VCaP (cell line): ENCODE results near the gene CPNE4.

Experiments used
- H3K27ac ChIP-seq: fragments of 450-650 bp; 2 replicates; pipeline ENCODE4 v1.5.1; 2017
- TF ChIP-seq, protein P1 (sequence below): fragments of 450-650 bp; conservative IDR thresholded peaks from 2 replicates; pipeline ENCODE4 v1.5.1; 2017; ENCODE audit warnings: mild to moderate bottlenecking, moderate library complexity

Gene CPNE4

DNA sequence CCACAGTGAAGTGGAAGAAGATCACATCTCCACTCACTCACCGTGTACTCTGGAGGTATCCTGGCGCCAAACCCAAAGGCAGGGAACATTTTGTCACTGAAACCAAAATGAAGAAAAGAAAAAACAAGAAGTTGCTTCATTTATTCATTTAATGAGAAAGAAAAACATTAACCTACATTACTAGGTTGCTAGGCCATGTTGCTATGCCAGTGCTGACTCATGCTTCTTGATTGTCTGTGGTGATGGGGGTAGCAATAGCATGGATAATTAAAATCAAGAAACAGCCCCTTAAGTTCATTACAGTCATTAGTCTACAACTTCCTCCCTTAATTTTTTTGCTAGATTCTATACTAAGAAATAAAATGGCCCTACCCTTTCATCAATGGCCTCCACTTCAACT is 479.4 kb downstream of the CPNE4 start:
- TF ChIP-seq, protein P1, sequence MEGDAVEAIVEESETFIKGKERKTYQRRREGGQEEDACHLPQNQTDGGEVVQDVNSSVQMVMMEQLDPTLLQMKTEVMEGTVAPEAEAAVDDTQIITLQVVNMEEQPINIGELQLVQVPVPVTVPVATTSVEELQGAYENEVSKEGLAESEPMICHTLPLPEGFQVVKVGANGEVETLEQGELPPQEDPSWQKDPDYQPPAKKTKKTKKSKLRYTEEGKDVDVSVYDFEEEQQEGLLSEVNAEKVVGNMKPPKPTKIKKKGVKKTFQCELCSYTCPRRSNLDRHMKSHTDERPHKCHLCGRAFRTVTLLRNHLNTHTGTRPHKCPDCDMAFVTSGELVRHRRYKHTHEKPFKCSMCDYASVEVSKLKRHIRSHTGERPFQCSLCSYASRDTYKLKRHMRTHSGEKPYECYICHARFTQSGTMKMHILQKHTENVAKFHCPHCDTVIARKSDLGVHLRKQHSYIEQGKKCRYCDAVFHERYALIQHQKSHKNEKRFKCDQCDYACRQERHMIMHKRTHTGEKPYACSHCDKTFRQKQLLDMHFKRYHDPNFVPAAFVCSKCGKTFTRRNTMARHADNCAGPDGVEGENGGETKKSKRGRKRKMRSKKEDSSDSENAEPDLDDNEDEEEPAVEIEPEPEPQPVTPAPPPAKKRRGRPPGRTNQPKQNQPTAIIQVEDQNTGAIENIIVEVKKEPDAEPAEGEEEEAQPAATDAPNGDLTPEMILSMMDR: no peak
- H3K27ac ChIP-seq: no peak overlapping the region

DNA sequence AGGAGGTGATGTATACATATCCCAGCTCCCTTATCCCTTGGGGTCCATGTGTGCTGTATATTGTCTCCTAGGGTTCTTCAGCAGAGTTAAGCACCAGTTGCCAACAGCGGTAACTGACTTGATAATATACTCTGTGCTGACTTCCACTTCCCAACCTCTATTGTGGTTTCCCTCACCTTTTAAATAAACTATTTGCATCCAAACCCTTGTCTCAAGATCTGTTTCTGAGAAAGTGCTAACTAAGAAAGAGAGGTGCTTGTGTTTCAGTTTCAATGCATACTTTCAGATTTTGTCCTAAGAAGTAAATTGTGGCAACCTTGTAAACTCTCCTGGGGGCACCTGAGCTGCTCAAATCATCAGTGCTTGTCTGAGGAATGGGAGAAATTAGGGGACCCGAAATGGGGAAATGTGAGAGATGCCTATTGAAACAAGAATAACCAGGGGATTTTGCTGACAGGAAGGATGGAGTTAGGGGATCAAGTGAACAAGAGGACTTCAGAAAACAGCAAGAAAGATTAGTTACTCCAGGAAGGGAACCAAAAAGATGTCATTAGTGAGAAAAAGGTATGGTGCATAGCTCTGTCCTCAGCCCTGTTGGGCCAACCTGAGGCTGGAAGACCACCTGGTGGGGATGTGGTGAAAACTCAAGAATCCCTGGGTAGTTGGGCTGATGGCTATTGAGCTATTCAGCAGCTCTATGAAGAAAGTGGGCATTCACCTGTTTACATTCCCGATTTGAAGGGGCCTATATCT is 481.1 kb downstream of the CPNE4 start:
- TF ChIP-seq, protein P1: no peak
- no peak overlapping the region for H3K27ac ChIP-seq

DNA sequence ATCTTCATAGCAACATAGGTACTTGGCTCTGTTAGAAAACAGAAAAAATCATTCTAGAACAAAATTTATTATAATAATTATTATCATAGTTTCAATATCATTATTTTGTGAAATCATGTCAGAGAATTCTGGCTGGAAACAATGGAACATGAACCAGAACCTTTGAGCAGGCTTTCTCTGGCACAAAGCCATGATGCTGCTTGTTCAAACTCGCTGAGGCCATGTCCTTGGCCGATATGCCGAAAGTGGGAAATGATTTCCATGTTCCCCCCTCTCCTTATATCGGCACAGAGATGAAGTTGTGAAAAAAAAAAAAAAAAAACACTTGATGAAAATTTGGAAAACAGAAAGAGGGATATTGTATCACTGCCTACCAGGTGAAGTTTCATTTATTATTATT is 483.1 kb downstream of the CPNE4 start:
- TF ChIP-seq, protein P1: no peak

DNA sequence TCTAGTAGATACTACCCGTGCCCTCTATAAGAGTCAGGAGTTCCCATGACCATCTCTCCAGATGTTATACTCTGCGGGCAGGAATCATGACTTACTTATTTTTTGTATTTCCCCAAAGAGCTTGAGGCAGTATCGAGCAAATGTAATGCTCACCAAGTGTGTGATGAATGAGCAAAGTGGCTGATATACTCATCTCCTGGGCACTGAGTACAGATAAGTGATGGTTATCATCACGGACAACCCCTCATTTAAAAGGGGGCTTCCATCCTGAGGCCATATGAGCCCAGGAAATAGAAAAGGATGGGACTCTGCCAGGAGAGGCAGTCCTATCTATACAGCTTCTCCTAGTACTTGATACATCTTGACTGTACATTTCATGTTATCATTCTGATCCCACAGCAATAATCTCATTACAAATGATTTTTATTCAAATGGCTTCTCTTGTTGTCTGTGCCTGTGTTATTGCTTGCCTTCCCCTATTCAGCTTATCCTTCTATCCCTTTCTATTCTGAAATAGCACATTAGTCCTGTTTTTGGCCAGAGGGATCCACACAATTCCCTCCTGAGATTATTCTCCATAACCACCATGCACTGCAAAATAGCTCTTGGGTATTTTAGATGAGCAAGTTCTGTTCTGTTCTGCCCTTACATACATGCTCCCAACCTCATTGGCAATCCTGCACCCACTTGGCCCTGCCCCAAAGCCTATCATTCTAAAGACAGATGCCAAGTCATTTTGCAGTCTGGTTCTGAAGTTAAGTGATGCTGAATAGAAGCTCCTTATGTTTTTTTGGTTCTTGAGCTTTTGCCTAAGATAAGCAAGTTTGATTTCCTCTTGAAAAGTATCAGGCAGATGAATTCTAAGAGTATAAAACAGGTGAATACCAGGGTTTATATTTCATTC is 484.0 kb downstream of the CPNE4 start:
- TF ChIP-seq, protein P1: no peak
- H3K27ac ChIP-seq: no peak overlapping the region

More for the DNA sequence above, 483.1 kb downstream of the CPNE4 start:
- H3K27ac ChIP-seq: no peak overlapping the region

DNA sequence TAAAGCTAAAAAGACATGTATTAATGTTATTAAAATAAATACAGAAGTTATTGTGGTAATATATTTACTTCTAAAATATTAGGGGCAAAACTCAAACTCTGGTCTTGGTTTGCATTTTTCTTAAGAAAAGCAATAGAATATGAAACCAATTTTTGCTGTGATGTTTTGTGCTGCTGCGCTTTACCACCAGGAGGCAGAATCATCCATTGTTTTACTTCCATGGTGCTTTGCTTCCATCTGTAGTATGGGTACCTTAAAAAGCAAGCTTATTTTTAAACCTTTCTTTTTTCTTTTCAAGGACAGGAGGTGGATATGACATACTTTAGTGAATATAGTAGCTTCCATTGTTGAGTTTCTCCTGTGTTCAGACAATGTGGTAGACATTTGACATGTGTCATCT is 485.5 kb downstream of the CPNE4 start:
- TF ChIP-seq, protein P1: no peak; the same call in 1 of the 2 replicates
- no peak overlapping the region for H3K27ac ChIP-seq

DNA sequence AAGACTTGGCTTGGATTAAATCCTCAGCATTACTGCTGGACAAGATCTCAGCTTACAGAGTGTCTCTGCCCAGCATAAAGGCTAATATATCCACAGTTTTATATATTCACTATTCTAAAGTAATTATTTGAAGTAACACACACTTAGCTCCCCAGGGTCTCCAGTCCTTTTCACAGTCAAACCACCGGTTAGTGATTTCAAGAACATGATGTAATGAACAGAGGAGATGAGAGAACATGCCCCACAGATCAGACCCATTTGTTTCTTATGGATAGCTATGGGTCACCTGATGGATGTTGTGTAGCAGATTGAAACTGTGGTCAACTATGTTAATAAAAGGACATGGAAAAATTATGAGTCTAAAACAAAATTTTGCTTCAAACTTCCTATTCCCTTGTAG is 487.2 kb downstream of the CPNE4 start:
- no peak overlapping the region for H3K27ac ChIP-seq
- TF ChIP-seq, protein P1: no peak

DNA sequence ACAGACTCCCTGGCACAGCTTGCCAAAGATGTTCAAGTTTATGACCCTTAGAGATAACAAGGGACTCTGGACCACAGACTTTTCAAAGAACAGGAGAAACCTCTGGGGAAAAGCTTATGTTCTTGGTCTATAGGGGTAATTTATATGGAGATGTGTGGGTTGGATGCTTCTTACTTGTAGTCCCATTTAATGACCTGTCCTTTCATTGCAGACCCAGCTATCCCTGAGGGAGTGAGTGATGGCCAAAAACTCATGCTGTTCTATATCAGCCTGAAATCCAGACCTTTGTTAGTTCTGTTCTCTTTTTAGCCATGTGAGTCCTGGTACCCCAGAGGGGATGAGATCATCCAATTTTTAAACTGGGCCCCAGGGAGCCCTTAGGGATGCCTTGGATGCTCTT is 488.4 kb downstream of the CPNE4 start:
- TF ChIP-seq, protein P1: no peak

More for the DNA sequence above, 488.4 kb downstream of the CPNE4 start:
- H3K27ac ChIP-seq: no peak overlapping the region
